NT2/D1 (cell line): Measurements from ENCODE around the gene TMX2.

Experiments
- SUZ12 ChIP-seq: IDR thresholded peaks from 2 replicates; pipeline ENCODE4 v1.6.1; 2011; ENCODE audit not compliant: insufficient read length, insufficient read depth; ENCODE audit errors: extremely low read depth
- YY1 ChIP-seq: IDR thresholded peaks from 2 replicates; pipeline ENCODE4 v1.6.1; 2011; ENCODE audit not compliant: insufficient read length, insufficient read depth
- ZNF274 ChIP-seq: IDR thresholded peaks from 2 replicates; pipeline ENCODE4 v1.6.1; 2011; ENCODE audit warnings: mild to moderate bottlenecking, low read depth, low read length

GRCh38 chr11:57713835-57714234, 1.4 kb downstream of the TMX2 start:
- TF ChIP-seq YY1, result no peak
- TF ChIP-seq ZNF274, result no peak
- no peak for TF ChIP-seq SUZ12
